AG09309 (cell line): ENCODE measurements around the gene LYRM4.
A peak's percentile ranks its signal among the peaks of the same experiment; 100 is the strongest.

ENCODE experiments used
- DNase-seq: peaks from one replicate; pipeline ENCODE4 v3.0.0-alpha.2; 2010; ENCODE audit warnings: low read depth
- H3K4me3 ChIP-seq: 2 replicates; pipeline ENCODE4 v1.5.1; 2011; ENCODE audit warnings: mild to moderate bottlenecking, low read depth, low read length, moderate library complexity; ENCODE audit not compliant: control insufficient read depth
- CTCF ChIP-seq: IDR thresholded peaks from 2 replicates; pipeline ENCODE4 v1.5.1; 2011; ENCODE audit warnings: mild to moderate bottlenecking, low read depth, low read length, inconsistent platforms; ENCODE audit not compliant: insufficient read depth, control insufficient read depth; ENCODE audit errors: missing control alignments

Gene LYRM4

DNA sequence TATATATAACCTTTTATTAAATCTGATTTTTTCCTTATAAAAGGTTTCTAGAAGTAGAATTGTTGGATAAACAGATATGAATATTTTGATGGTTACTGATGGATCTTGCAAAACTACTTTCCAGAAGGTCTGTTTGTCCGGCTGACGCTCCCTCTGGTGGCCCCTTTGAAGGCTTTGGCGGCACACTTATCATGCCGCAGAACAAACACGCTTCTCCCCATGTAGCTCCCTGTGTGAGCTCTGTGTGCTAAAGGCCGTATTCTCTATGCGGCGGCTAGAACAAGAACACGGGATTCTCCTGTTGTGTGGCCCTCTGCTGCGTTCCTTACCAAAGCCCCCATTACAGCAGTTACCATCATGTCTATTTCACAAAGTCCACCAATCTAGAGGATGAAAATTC is 145.6 kb downstream of the LYRM4 start:
- H3K4me3 ChIP-seq = no peak overlapping the region
- DNase-seq = no peak
- TF ChIP-seq CTCF = peak; percentile 64

DNA sequence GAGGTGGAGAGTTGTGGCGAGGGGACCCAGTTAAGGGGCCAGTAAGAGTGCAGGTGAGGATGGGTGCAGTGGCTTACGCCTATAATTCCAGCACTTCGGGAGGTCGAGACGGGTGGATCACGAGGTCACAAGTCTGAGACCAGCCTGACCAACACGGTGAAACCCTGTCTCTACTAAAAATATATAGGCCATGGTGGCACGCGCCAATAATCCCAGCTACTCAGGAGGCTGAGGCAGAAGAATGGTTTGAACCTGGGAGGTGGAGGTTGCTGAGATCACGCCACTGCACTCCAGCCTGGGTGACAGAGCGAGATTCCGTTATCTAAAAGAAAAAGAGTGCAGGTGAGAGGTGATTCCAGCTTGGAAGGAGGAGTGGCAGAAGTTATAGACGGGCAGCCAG is 147.7 kb downstream of the LYRM4 start:
- H3K4me3 ChIP-seq = no peak overlapping the region
- no peak for TF ChIP-seq CTCF
- no peak for DNase-seq

- no peak overlapping the region for H3K4me3 ChIP-seq
- no peak for TF ChIP-seq CTCF
- DNase-seq = no peak
These were observed 148.5 kb downstream of the LYRM4 start for GRCh38 chr6:5112066-5112799.

- TF ChIP-seq CTCF = no peak
- H3K4me3 ChIP-seq = no peak overlapping the region
- DNase-seq = no peak
These were observed 149.1 kb downstream of the LYRM4 start for GRCh38 chr6:5111626-5112025.

GRCh38 chr6:5110246-5110645 is 150.5 kb downstream of the LYRM4 start:
- no peak overlapping the region for H3K4me3 ChIP-seq
- no peak for TF ChIP-seq CTCF
- no peak for DNase-seq

DNA sequence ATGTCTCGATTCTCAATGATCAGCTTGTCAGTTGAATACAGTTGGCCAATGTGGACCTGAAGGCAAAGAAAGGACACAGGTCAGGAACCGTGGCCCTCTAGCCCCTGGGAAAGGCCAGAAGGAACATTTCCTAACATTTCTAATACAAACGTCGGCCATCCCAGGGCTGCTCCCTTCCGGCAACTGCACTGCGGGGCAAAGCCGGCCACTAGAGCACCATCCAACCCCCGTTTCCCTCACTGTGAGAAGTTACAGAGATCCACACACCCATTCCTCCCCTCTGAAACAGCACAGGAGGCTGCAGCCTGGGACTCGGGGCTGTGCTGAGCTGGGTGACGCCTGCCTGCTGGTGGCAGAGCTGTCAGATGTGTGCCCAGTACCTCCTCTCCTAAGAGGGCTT is 151.3 kb downstream of the LYRM4 start:
- no peak for TF ChIP-seq CTCF
- H3K4me3 ChIP-seq = no peak overlapping the region
- DNase-seq = no peak
